Peyer's patch (tissue), 4 donors: Measurements from ENCODE around the gene SLC35F4. TPM values are rescaled to one million over a fixed set of nuclear protein-coding genes. Genes with fewer than 3 reads are reported as not detected.

Experiments used
- DNase-seq, 3 donors: peaks; one replicate each; pipeline ENCODE4 v3.0.0-alpha.2; 2017 to 2019
- H3K27ac ChIP-seq, 4 donors: fragments of 200-600 bp; sonication (generic); one replicate each; pipeline ENCODE4 v1.5.1; 2016 to 2019
- H3K27me3 ChIP-seq, 2 donors: fragments of 200-600 bp; sonication (generic); one replicate each; pipeline ENCODE4 v1.5.1; 2019
- H3K36me3 ChIP-seq, 3 donors: fragments of 200-600 bp; sonication (generic); one replicate each; pipeline ENCODE4 v1.5.1; 2016 to 2019
- H3K4me1 ChIP-seq, 4 donors: fragments of 200-600 bp; sonication (generic); one replicate each; pipeline ENCODE4 v1.5.1; 2016 to 2019
- H3K4me3 ChIP-seq, 4 donors: fragments of 200-600 bp; sonication (generic); 1 replicate in 3 of 4; 2 replicates in 1 of 4; pipeline ENCODE4 v1.5.1; 2016 to 2019; ENCODE audit warnings: mild to moderate bottlenecking in 1 of 4
- H3K9me3 ChIP-seq, 4 donors: fragments of 200-600 bp; sonication (generic); one replicate each; pipeline ENCODE4 v1.5.1; 2016 to 2019; ENCODE audit warnings: mild to moderate bottlenecking in 1 of 4
- POLR2A ChIP-seq, 2 donors: fragments of 450-650 bp; IDR thresholded peaks; one replicate each; pipeline ENCODE4 v1.5.1; 2017; ENCODE audit warnings: antibody characterized with exemption in 2 of 2, mild to moderate bottlenecking in 2 of 2, moderate library complexity in 2 of 2
- total RNA-seq, 4 donors: library from RNA; depleted of rRNA; stranded (reverse); fragments of >200 nt; gene quantifications; one replicate each; pipeline ENCODE4 v1.1.0, GENCODE V29; 2016
- TF ChIP-seq, protein P1 (sequence below), 6 experiments: fragments of 450-650 bp in 4 of 6; fragments of 200-600 bp in 2 of 6; sonication (generic) in 1 of 6; IDR thresholded peaks; one replicate each; pipeline ENCODE4 v1.5.1; 2017 to 2019; ENCODE audit warnings: antibody characterized with exemption in 6 of 6, mild to moderate bottlenecking in 3 of 6, moderate library complexity in 1 of 6

SLC35F4 gene
- total RNA-seq, 4 donors from 2014 or later, result not detected

DNA sequence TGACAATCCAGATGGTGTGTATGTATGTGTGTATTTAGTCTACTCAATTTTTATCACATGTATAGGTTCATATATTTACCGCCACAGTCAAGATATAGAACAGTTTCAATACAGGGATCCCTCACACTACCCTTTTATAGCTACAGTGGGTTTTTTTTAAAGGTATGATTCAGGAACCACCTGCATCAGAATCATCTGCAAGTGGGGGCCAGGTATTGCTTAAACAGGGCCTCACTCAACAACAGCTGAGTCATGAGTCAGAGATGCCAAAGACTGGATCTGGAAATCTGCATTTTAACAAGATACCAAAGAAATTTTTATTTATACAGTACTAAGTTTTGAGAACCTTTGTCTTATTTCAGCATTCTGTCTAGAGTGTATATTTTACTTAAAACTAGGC, 117.6 kb downstream of the SLC35F4 start:
- Histone ChIP-seq H3K27me3 (no peaks in the 10 kb centered on the region), H3K4me1 (no peaks in the 10 kb centered on the region), H3K27ac (no peak overlapping the region), H3K4me3 (no peak overlapping the region), H3K36me3 (no peaks in the 10 kb centered on the region), H3K9me3 (no peaks in the 10 kb centered on the region)
- no peak for TF ChIP-seq POLR2A (IDR thresholded peaks at IDR 0.05)
- TF ChIP-seq, protein P1, sequence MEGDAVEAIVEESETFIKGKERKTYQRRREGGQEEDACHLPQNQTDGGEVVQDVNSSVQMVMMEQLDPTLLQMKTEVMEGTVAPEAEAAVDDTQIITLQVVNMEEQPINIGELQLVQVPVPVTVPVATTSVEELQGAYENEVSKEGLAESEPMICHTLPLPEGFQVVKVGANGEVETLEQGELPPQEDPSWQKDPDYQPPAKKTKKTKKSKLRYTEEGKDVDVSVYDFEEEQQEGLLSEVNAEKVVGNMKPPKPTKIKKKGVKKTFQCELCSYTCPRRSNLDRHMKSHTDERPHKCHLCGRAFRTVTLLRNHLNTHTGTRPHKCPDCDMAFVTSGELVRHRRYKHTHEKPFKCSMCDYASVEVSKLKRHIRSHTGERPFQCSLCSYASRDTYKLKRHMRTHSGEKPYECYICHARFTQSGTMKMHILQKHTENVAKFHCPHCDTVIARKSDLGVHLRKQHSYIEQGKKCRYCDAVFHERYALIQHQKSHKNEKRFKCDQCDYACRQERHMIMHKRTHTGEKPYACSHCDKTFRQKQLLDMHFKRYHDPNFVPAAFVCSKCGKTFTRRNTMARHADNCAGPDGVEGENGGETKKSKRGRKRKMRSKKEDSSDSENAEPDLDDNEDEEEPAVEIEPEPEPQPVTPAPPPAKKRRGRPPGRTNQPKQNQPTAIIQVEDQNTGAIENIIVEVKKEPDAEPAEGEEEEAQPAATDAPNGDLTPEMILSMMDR (IDR thresholded peaks at IDR 0.05), result no peak
- DNase-seq, result no peak

GRCh38 chr14:57747036-57747435, 118.9 kb downstream of the SLC35F4 start:
- TF ChIP-seq, protein P1 (IDR thresholded peaks at IDR 0.05), result no peak
- no peak for TF ChIP-seq POLR2A (IDR thresholded peaks at IDR 0.05)
- Histone ChIP-seq H3K36me3 (no peaks in the 10 kb centered on the region), H3K4me1 (no peaks in the 10 kb centered on the region), H3K27me3 (no peaks in the 10 kb centered on the region), H3K27ac (no peak overlapping the region), H3K9me3 (no peaks in the 10 kb centered on the region), H3K4me3 (no peak overlapping the region)
- no peak for DNase-seq

DNA sequence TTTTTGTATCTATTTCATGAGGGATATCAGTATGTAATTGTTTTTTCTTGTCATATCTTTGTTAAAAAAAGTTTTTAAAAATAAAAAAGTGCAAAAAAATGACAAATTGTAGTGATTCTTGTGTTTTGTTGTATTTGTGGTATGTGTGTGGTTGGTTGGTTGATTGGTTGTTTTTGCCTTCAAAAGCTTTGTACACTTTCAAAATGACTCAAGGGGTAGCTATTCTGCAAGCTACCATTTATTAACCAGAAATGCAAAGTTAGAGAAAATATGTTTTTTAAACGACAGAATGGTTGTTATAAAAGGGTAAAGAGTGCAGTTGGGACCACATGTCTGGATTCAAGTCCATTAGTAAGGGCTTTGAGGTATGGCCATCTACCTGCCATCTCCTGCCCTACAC, 119.3 kb downstream of the SLC35F4 start:
- no peak for TF ChIP-seq POLR2A (IDR thresholded peaks at IDR 0.05)
- TF ChIP-seq, protein P1 (IDR thresholded peaks at IDR 0.05), result no peak
- Histone ChIP-seq H3K27me3 (no peaks in the 10 kb centered on the region), H3K27ac (no peak overlapping the region), H3K9me3 (no peaks in the 10 kb centered on the region), H3K4me3 (no peak overlapping the region), H3K36me3 (no peaks in the 10 kb centered on the region), H3K4me1 (no peaks in the 10 kb centered on the region)
- no peak for DNase-seq

DNA sequence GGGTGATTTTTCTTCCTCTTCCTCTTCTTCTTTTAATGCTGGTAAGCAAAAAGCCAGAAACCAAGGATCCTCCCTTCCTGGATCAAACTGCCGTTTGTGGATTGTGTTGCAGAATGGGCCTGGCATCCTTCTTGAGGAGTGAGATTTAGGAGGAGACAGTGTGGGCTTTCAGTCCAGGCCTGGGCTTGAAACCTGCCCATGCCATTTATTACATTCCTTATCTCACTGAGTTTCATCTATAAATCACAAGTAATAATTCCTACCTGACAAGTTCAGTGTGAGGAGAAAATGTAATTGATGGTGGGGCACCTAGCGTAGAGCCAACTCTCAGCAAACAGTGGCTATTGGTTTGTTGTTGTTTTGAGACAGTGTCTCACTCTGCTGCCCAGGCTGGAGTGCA, 126.4 kb downstream of the SLC35F4 start:
- TF ChIP-seq POLR2A (IDR thresholded peaks at IDR 0.05), result no peak
- TF ChIP-seq, protein P1 (IDR thresholded peaks at IDR 0.05), result no peak
- DNase-seq, result no peak
- H3K4me3 ChIP-seq, result no peak overlapping the region
- H3K27ac ChIP-seq, result no peak overlapping the region
- no peaks in the 10 kb centered on the region for H3K36me3 ChIP-seq
- no peaks in the 10 kb centered on the region for H3K9me3 ChIP-seq
- no peaks in the 10 kb centered on the region for H3K27me3 ChIP-seq
- no peaks in the 10 kb centered on the region for H3K4me1 ChIP-seq

GRCh38 chr14:57737598-57737997, 128.3 kb downstream of the SLC35F4 start:
- Histone ChIP-seq H3K4me1 (no peaks in the 10 kb centered on the region), H3K27ac (no peak overlapping the region), H3K9me3 (no peaks in the 10 kb centered on the region), H3K27me3 (no peaks in the 10 kb centered on the region), H3K36me3 (no peaks in the 10 kb centered on the region), H3K4me3 (no peak overlapping the region)
- TF ChIP-seq, protein P1 (IDR thresholded peaks at IDR 0.05), result no peak
- TF ChIP-seq POLR2A (IDR thresholded peaks at IDR 0.05), result no peak
- DNase-seq, result no peak

DNA sequence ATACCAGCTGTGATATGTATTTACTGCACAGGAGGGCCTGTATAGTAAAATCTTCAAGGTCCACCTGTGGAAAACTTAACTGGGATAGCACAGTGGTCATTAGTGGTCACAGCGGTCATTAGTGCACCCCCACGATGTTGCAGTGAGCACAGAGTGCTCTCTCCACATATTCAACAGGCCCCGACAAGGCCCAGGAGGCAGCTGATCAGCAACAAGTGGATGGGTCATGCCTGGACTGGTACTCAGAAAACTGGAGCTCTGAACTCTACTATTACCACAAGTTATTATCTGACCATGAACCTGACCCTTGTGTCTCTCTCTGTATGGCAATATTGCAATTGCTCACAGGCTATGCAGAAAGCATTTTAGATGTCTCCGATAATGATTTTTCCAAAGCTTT, 129.5 kb downstream of the SLC35F4 start:
- no peak overlapping the region for H3K4me3 ChIP-seq
- TF ChIP-seq, protein P1 (IDR thresholded peaks at IDR 0.05), result no peak
- no peak for TF ChIP-seq POLR2A (IDR thresholded peaks at IDR 0.05)
- no peak overlapping the region for H3K27ac ChIP-seq
- no peaks in the 10 kb centered on the region for H3K36me3 ChIP-seq
- H3K27me3 ChIP-seq, result no peaks in the 10 kb centered on the region
- DNase-seq, result no peak
- H3K4me1 ChIP-seq, result no peaks in the 10 kb centered on the region
- no peaks in the 10 kb centered on the region for H3K9me3 ChIP-seq
